GM21619 (cell line): ENCODE data around the gene BAZ1B.
"Not testable (repeated sequence)": the region's sequence is repeated elsewhere in the genome, so short reads cannot be mapped to it uniquely, and the experiment has no call there.

Experiments
- ATAC-seq: cut with Tn5 transposase; IDR thresholded peaks from one replicate; pipeline ENCODE4 v1.9.1; 2021; ENCODE audit not compliant: unreplicated experiment

BAZ1B gene

GRCh38 chr7:73504920-73505319, 17.2 kb downstream of the BAZ1B start:
- ATAC-seq, result no peak

DNA sequence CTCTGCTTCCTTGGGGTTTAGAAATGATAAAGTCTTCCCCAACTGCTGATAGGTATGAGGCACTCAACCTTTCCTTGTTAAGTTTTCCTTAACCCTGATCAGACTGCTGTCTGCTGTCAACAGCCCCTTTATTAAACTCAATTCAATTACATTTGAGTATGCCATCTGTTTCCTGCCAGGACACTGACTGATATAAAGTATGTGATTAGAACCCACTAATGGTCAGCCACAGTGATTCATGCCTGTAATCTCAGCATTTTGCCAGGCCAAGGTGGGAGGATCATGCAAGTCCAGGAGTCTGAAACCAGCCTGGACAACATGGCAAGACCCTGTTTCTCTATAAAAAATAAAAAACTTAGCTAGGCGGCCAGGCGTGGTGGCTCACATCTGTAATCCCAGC, 18.1 kb downstream of the BAZ1B start:
- no peak for ATAC-seq

- no peak for ATAC-seq
Measured at GRCh38 chr7:73503229-73503628, 18.9 kb downstream of the BAZ1B start.

GRCh38 chr7:73496626-73497025, 25.5 kb downstream of the BAZ1B start:
- no peak for ATAC-seq

GRCh38 chr7:73495507-73495906, 26.6 kb downstream of the BAZ1B start:
- not testable (repeated sequence) for ATAC-seq

DNA sequence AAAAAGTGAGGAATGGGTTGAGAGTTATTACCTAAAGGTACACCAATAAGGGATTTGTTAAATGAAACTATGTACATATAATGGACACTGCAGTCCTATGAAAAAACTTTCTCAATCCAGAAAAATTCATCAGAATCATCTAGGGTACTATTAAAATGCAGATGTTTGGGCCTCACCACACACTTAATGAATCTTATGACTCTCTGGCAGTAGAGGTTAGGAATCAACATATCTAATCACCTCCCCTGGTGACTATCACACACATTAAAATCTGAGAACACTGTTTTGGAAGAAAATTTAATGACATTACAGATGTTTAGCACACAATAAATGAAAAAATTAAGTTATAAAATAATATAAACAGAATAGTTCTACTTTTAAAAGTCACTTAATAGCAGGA, 32.1 kb downstream of the BAZ1B start:
- no peak for ATAC-seq

DNA sequence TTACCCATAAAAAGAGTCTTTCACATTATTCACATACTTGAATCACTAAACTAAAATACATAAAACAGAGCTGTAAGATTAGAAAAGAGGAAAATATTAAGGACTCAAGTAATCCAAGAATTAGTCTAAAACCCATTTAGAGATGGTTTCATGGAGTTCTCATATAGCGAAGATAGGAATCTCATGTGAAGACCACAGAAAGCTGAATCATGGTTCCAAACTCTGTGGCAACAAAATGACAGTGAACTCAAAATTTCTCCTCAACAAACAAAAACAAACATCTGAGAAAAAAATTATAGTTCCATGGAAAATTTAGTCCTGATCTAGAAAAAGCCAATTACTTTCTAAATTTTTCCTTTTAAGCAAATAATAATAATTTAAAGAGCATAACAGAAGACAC, 34.6 kb downstream of the BAZ1B start:
- ATAC-seq, result no peak

DNA sequence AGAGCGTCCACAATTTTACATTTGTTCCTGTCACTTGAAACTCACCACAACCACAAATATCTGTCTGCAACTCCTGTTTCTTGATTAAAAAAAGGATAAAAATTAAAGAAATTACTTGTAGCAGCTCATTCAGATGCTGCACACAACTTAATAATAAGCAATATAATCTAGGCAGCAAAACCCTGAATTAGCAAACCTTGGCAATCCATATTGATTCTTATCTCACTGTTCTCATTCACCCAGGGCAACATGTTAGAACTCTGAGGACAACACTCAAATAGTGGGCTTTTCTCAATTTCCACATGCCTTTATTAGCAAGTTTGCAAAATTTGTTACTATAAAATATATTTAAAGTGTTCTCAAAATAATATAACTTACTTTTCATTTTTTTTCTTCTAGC, 38.9 kb downstream of the BAZ1B start:
- ATAC-seq, result no peak

DNA sequence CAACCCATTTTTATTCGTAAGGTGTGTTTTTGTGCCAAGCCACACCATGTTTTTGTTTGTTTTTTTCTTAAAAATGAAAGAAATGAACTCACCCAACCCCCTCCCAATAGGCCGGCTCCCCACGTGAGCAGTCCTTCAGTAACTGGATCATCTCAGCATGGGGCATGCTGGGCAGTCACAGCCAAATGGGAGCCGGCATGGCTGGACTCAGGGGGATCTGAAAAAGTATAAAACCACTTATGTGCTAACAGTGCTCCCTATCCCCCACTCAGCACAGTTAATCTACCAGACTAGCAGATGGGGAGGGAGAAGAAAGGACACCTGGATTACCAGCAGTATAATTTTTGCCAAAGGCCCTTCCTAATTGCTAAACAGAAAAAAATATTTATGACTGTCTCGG, 39.3 kb downstream of the BAZ1B start:
- no peak for ATAC-seq

DNA sequence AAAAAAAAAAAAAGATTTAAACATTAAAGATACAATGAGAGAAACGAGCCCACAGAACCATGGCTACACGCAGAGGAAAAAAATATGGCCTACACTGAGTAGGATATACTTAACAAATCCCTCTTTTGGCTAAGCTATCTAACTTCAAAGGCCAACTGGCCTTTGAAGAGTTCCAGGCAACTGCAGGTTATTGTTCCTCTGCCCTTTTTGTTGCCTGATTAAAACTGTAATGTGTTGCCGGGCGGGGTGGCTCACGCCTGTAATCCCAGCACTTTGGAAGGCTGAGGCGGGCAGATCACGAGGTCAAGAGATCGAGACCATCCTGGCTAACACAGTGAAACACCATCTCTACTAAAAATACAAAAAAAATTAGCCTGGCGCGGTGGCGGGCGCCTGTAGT, 40.6 kb downstream of the BAZ1B start:
- ATAC-seq, result not testable (repeated sequence)

DNA sequence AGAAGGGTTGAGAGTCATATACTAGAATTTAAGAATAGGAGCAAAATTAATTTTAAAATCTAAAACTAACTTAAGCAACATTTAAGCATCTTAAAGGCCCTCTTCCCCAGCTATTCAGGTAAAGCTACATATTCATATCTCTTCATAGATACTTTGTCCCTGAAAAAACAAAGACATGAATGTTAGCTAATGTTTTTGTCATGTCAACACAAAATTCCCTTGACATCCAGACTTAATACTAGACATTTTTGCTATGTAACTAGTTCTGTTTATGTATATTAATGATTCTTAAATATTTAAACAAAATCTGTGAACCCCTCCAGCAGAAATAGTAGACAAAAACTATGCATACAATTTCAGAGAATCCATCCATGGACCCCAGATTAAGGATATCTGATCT, 43.5 kb downstream of the BAZ1B start:
- ATAC-seq, result no peak

DNA sequence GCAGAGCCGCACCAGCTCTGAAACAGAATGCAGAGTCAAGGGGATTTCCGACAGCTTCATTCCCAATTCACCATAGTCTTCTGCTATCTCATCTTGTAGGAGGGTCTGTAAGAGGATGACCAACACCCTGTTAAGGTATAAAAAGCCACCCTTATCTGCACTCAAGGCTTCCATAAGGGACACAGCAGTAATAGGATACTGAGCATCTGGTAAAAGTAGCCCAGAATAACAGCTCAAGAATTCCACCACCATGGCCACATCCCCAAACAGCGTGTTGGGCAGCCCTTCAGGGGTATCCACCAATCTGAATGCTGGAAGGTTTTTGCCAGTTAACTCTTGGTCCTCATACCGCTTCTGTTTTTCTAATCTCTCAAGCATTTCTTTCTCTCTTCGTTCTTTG, 44.7 kb downstream of the BAZ1B start:
- ATAC-seq, result no peak

- ATAC-seq, result no peak
Measured at GRCh38 chr7:73470208-73470607, 51.9 kb downstream of the BAZ1B start.

DNA sequence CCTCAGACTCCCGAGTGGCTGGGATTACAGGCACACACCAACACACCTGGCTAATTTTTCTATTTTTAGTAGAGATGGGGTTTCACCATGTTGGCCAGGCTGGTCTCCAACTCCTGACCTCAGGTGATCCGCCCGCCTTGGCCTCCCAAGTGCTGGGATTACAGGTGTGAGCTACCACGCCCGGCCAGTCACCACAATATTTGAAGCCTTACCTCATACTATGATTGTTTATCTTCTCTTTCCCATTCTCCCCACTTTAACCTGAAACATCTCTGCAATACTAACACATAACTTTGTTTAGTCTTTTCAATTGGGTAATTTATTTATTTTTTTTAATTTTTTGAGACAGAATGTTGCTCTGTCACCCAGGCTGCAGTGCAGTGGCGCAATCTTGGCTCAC, 55.0 kb downstream of the BAZ1B start:
- not testable (repeated sequence) for ATAC-seq

- ATAC-seq, result no peak
Measured at GRCh38 chr7:73466112-73466511, 56.0 kb downstream of the BAZ1B start.

GRCh38 chr7:73463966-73464365, 58.1 kb downstream of the BAZ1B start:
- no peak for ATAC-seq

GRCh38 chr7:73463260-73463659, 58.8 kb downstream of the BAZ1B start:
- ATAC-seq, result no peak

GRCh38 chr7:73461782-73462285, 60.3 kb downstream of the BAZ1B start:
- ATAC-seq, result no peak

- ATAC-seq, result no peak
Measured at GRCh38 chr7:73454424-73454823, 67.7 kb downstream of the BAZ1B start.

DNA sequence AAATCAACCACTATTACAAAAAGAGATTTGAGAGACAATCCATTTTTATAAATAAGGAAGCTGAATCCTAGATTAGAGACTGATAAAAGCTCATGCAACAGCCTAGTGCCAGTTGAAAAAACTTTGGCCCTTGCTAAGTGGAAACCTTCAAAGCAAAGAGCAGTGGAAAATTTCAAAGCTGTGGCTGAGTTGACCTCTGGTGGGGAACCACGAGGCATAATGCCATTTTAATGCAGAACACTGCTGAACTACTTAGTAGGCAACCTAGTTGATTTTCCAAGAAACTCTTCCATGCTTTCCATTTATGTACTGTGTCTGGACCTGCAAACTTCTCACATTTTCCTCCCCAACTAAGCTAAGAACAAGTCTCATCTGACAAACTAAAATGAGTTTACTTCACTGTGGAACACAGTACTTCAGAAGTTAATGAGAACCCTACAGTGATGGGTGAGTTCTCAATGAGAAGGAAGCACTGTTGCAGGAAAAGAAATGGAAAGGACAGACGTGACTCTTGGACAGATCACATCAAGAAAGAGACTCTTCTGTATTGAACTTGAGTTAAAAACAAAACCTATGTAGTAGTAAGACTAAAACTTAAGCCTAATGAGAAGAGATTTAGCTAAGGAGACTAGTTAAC, 69.0 kb downstream of the BAZ1B start:
- no peak for ATAC-seq

DNA sequence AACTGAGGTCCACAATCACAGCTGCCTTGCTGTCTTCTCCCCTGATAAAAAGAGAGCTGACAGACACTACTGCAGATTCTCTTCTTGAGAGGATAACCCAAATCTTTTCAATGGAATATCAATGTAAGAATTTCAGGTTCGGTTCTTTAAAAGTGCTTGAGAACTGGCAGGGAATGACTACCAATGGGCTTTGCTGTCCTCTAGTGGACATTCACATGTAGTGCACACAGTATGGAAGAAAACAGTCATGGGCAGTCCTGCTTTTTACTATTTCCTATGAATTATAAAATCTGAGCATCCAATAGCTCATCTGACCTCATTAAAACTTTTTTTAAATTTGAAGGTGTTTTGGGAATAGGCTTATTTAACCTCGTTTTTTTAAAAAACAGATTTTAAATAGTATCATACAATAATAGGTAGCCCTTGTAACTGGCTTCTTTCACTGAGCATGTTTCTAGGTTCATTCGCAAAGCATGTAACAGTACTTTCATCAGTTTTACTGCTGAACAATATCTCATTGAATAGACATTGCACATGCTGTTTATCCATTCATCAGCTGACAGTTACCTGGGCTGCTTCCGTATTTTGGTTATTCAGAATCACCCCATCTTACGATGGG, 70.2 kb downstream of the BAZ1B start:
- ATAC-seq, result no peak

DNA sequence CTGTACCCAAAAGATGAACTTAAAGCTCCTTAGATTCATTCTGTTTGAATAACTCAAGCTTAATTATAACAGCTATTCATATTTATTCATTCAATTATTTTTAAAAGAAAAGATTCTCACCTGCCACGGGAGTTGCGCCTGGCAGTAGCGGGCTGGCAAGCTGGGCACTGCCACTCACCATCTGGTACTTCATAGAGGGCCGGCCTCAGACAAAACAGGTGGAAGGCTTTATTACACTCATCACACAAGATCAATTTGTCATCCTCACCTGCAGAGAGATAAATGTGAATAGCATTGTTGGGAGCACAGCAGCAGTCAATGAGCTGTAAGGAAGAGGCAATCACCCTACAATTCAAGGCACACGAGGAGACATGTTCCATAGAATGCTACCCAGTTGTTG, 72.7 kb downstream of the BAZ1B start:
- ATAC-seq, result no peak

DNA sequence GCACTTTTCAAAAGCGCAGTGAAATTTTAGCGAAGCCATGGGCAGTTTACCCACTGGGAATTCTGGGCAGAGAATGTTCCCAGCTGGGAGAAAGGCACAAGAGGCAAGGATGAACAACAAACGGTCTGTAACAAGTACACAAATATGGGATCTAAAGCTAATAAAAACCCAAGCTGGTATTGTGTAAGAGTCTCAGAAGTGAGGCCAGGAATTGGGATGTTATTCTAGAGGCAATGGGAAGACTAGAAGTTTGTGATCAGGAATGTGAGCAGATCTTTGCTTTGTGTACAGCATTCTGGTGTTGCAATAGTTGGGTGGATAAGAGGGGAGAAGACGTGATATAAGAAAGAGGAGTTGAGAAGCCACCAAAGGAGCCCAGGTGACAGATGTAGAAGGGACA, 73.5 kb downstream of the BAZ1B start:
- no peak for ATAC-seq
